BLaER1 treated with 17β-estradiol and CSF1 and Interleukin-3, amounts not matched to agents 10 nM and 100 nM (cell line): ENCODE data around the gene GSTM3.
"Not testable (repeated sequence)": the region's sequence is repeated elsewhere in the genome, so short reads cannot be mapped to it uniquely, and the experiment has no call there.

Source experiments
- H3K27ac ChIP-seq, 11 experiments: shearing (Covaris generic); formaldehyde crosslinking; 2 replicates each; pipeline ENCODE4 v1.8.1; 2022
- H3K27me3 ChIP-seq, 11 experiments: shearing (Covaris generic); formaldehyde crosslinking; 2 replicates each; pipeline ENCODE4 v1.8.1; 2022
- H3K36me3 ChIP-seq, 11 experiments: shearing (Covaris generic); formaldehyde crosslinking; 2 replicates each; pipeline ENCODE4 v1.8.1; 2022
- H3K4me1 ChIP-seq, 10 experiments: shearing (Covaris generic); formaldehyde crosslinking; 2 replicates each; pipeline ENCODE4 v1.8.1; 2022
- H3K4me2 ChIP-seq, 11 experiments: shearing (Covaris generic); formaldehyde crosslinking; 2 replicates each; pipeline ENCODE4 v1.8.1; 2022
- H3K4me3 ChIP-seq, 10 experiments: shearing (Covaris generic); formaldehyde crosslinking; 2 replicates each; pipeline ENCODE4 v1.8.1; 2022
- H3K9ac ChIP-seq, 11 experiments: shearing (Covaris generic); formaldehyde crosslinking; 2 replicates each; pipeline ENCODE4 v1.8.1; 2022
- H3K9me3 ChIP-seq, 11 experiments: shearing (Covaris generic); formaldehyde crosslinking; replicated peaks in 1 of 11; 2 replicates each; pipeline ENCODE4 v1.8.1; 2022
- H4K20me1 ChIP-seq, 11 experiments: shearing (Covaris generic); formaldehyde crosslinking; 2 replicates each; pipeline ENCODE4 v1.8.1; 2022
- Cebpa-rat ChIP-seq, 11 experiments: shearing (Covaris generic); IDR thresholded peaks; 2 replicates each; pipeline ENCODE4 v1.8.1; 2022

Gene GSTM3

DNA sequence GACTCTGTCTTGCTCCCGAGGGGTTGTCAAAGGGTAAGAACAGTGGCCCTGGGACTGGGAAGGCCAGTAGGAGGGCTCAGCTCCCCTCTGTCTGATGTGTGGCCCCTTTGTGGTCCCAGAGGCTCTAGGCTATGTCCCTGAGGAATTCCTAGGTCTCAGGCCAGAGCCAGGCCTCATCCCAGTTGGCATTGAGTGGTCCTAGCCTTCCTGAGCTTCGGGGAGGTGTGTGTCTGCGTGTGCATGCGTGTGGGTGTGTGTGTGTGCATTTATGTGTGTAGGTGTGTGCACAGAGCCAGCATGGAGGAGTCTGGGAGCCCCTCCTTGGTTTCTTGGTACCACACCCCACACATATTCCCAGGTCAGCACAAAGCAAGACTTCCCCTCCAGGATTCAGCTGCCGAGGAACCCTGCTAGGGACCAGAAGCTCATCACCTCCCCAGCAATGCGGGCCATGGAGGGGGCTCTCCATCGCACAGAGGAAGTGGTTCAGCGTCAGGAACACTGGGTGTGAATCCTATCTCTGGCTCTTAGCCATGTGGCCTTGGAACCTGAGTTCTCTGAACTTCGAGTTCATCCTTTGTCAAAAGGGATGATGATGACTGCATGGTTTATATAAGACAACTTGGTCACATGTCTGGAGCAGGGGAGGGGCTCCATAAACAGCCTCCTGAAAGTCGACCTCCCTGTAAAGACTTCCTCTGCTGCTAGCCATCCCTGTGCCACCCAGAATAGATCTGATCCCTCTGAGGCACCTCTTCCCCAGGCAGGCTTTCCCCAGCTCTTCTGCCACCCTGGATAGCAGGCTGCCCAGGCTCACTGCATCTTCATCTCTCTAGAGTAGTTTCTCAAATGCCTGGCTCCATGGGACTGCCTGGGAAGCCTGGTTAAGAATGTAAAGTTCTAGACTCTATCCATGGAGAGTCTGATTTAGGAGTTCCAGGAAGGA is 31.1 kb upstream of the GSTM3 start:
- no peaks in the 10 kb centered on the region for H3K9me3 ChIP-seq
- TF ChIP-seq Cebpa-rat (IDR thresholded peaks at IDR 0.05) = no peak
- H3K27me3 ChIP-seq = no peaks in the 10 kb centered on the region
- peak overlapping the region; percentile 2 to 48 (median 35); a peak in 18 of 22 replicates for H3K4me2 ChIP-seq
- H3K9ac ChIP-seq = peak overlapping the region in 2 of 11 experiments; percentile 4 to 38; a peak in 2 of 22 replicates
- no peak overlapping the region for H3K4me3 ChIP-seq
- 0 out of 22 replicates have a peak overlapping the region, but pooled peaks of 1 of the 11 experiments have one; percentile 23 for H3K27ac ChIP-seq
- no peaks in the 10 kb centered on the region for H4K20me1 ChIP-seq
- peaks cover 15 to 35% (median 26%) of the 10 kb centered on the region in 10 experiments for H3K4me1 ChIP-seq
- no peaks in the 10 kb centered on the region for H3K36me3 ChIP-seq

DNA sequence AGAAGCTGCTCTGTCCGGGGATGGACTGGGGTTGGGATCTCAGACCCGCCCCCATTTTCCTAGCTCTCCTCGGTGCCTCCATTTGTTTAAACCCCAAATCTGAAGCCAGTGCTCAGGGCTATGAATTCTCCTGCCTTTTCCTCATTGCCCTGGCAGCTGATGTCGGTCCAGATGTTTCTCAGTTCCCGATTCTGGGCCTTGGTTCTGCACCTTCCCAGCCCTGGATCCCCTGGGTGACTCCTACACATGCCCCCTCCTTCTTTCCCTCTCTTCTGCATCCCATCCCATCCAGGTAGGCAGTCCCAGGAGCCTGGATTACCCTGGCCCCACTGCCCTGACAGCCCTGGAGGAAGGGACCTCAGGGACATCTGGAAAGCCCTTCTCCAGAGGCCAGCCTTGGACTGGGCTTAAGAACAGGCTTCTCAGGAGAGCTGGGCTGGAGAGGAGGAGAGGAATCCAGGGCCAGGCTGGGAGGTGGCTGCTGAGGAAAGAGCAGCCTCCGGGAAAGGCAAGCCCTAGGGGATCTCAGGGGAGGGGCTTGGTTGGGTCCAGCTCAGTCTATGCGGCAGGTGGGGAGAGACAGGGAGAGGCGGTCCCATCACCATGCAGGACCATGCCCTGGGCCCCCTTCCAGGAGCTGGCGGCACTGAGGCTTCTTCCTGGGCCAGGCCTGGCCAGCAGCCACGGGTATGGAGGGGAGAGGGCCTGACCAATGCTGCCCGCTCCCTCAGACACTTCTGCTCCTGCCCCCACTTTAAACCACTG is 29.7 kb upstream of the GSTM3 start:
- no peaks in the 10 kb centered on the region for H3K9me3 ChIP-seq
- no peak overlapping the region for H3K4me3 ChIP-seq
- no peak overlapping the region for H3K27ac ChIP-seq
- no peaks in the 10 kb centered on the region for H4K20me1 ChIP-seq
- peaks cover 15 to 34% (median 23%) of the 10 kb centered on the region in 10 experiments for H3K4me1 ChIP-seq
- H3K9ac ChIP-seq = no peak overlapping the region
- TF ChIP-seq Cebpa-rat (IDR thresholded peaks at IDR 0.05) = no peak
- no peak overlapping the region for H3K4me2 ChIP-seq
- no peaks in the 10 kb centered on the region for H3K36me3 ChIP-seq
- H3K27me3 ChIP-seq = no peaks in the 10 kb centered on the region

DNA sequence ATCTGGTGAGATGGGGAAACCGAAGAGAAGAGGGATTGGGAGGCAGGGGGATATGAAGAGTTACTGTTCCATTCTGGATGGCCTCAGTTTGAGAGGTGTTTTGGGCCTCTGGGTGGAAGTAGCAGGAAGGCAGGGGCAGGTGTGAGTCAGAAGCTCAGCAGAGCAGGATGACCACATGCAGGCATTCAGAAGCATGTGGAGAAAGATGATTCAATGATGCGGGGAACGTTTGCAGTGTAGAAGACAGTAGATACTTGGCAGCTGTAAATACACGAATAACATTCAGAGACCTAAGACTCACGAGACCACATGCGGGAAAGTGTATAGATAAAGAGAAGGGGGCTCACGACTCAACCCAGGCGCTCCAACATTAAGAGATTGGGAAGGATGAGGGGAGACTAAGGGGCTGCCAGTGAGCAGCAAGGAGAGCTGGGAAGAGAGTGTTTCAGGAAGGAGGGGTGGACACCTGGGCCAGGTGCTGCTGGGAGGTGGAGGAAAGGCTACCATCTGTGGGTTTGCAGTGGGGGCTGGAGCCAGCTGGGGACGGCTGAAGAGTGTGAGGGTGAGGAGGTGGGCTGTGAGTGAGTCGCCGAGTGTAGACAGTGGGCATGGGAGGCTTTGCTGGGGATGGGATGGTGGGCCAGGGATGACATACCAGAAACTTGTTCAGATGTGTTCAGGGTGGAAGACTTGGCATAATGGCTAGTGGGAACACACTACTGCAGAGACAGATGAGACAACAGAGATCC is 28.7 kb upstream of the GSTM3 start:
- Histone ChIP-seq H3K4me2 (no peak overlapping the region), H3K36me3 (no peaks in the 10 kb centered on the region), H3K27ac (no peak overlapping the region), H3K4me1 (peaks cover 16 to 33% (median 23%) of the 10 kb centered on the region in 10 experiments), H3K9ac (no peak overlapping the region), H3K27me3 (no peaks in the 10 kb centered on the region), H3K4me3 (no peak overlapping the region), H4K20me1 (no peaks in the 10 kb centered on the region), H3K9me3 (no peaks in the 10 kb centered on the region)
- TF ChIP-seq Cebpa-rat (IDR thresholded peaks at IDR 0.05) = no peak

DNA sequence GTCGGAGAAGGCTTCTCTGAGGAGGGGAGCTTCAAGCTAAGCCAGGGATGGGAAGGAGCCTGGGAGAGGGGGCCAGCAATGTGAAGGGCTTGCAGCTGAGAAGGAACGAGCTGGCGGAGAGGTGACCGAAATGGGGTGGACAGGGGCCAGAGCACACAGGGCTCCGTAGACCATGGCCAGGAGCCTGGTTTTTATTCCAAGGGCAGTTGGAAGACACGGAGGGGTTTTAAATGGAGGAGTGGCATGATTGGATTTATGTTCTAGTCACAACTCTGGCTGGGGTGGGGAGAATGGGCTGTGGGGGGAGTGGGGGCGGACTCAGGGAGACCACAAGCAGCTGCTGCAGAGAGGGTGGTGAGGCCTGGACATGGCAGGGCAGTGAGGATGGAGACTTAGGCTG is 28.0 kb upstream of the GSTM3 start:
- H3K27ac ChIP-seq = no peak overlapping the region
- H3K36me3 ChIP-seq = no peaks in the 10 kb centered on the region
- no peak overlapping the region for H3K4me2 ChIP-seq
- no peak overlapping the region for H3K4me3 ChIP-seq
- H3K9me3 ChIP-seq = no peaks in the 10 kb centered on the region
- H3K4me1 ChIP-seq = peaks cover 17 to 29% (median 22%) of the 10 kb centered on the region in 10 experiments
- H3K27me3 ChIP-seq = no peaks in the 10 kb centered on the region
- no peak overlapping the region for H3K9ac ChIP-seq
- H4K20me1 ChIP-seq = no peaks in the 10 kb centered on the region
- no peak for TF ChIP-seq Cebpa-rat (IDR thresholded peaks at IDR 0.05)

DNA sequence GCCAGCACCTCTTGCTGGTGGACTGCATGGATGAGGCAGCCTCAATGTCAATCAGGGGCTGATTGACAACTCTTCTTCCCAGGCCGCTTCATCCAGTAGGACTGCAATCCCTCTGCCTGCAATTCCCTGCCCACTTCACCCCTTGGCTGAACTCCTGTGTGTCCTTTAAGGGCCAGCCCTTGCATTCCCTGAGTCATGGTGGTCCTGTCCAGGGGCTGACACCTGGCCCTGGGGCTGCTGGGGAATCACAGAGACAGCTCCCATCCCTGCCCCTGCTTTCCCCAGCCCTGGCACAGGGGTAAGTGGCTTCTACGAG is 27.5 kb upstream of the GSTM3 start:
- no peak overlapping the region for H3K9ac ChIP-seq
- TF ChIP-seq Cebpa-rat (IDR thresholded peaks at IDR 0.05) = no peak
- no peaks in the 10 kb centered on the region for H3K9me3 ChIP-seq
- H3K4me2 ChIP-seq = no peak overlapping the region
- H3K36me3 ChIP-seq = no peaks in the 10 kb centered on the region
- H4K20me1 ChIP-seq = no peaks in the 10 kb centered on the region
- H3K4me1 ChIP-seq = peaks cover 18 to 33% (median 24%) of the 10 kb centered on the region in 10 experiments
- no peak overlapping the region for H3K4me3 ChIP-seq
- H3K27me3 ChIP-seq = no peaks in the 10 kb centered on the region
- H3K27ac ChIP-seq = no peak overlapping the region

DNA sequence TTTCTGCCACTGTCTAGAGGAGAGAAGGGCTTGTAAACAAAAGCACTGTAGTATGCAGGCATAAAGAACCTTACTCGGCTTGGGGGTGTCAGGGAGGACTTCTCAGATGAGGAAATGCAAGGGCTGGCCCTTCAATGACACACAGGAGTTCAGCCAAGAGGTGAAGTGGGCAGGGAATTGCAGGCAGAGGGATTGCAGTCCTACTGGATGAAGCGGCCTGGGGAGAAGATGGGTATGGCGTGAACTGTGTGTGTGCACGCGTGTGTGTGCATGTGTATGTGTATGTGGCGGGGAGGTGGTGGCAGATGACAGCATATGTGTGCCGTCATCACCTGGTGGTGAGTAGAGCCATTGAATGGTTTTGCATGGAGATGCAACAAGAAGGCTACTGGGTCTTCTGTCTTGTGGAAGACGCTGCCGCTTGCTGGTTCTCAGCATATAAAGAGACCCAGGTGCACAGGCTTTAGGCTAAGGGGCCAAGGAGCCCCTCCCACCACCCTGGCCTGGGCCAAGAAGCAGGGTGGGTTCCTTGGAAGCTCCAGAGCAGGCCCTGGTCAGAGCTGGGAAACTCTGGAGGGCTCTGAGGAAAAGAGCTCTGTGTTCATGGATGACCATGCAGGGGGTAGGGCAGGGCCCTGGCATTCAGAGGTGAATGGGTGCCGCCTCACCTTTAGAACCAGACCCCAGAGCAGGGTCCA is 26.9 kb upstream of the GSTM3 start:
- no peaks in the 10 kb centered on the region for H3K36me3 ChIP-seq
- H3K9ac ChIP-seq = no peak overlapping the region
- no peaks in the 10 kb centered on the region for H4K20me1 ChIP-seq
- H3K4me1 ChIP-seq = peaks cover 23 to 38% (median 27%) of the 10 kb centered on the region in 10 experiments
- no peak overlapping the region for H3K4me2 ChIP-seq
- TF ChIP-seq Cebpa-rat (IDR thresholded peaks at IDR 0.05) = no peak
- no peak overlapping the region for H3K27ac ChIP-seq
- H3K9me3 ChIP-seq = no peaks in the 10 kb centered on the region
- no peaks in the 10 kb centered on the region for H3K27me3 ChIP-seq
- no peak overlapping the region for H3K4me3 ChIP-seq

DNA sequence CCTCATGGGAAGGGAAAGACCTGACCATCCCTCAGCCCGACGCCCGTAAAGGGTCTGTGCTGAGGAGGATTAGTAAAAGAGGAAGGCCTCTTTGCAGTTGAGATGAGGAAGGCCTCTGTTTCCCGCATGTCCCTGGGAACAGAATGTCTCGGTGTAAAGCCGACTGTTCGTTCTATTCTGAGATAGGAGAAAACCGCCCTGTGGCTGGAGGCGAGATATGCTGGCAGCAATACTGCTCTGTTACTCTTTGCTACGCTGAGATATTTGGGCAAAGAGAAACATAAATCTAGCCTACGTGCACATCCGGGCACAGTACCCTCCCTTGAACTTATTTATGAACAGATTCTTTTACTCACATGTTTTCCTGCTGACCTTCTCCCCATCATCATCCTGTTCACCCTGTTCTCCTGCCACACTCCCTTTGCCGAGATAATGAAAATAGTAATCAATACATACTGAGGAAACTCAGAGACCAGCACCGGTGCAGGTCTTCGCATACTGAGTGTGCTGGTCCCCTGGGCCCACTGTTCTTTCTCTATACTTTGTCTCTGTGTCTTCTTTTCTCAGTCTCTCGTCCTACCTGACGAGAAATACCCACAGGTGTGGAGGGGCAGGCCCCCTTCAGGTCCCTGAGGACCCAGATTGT is 26.3 kb upstream of the GSTM3 start:
- H3K4me3 ChIP-seq, H3K9ac ChIP-seq, H3K36me3 ChIP-seq, H3K27ac ChIP-seq, H3K9me3 ChIP-seq, H4K20me1 ChIP-seq, H3K4me2 ChIP-seq, H3K27me3 ChIP-seq: not testable (repeated sequence)
- peaks cover 16 to 38% (median 26%) of the 10 kb centered on the region in 10 experiments for H3K4me1 ChIP-seq

DNA sequence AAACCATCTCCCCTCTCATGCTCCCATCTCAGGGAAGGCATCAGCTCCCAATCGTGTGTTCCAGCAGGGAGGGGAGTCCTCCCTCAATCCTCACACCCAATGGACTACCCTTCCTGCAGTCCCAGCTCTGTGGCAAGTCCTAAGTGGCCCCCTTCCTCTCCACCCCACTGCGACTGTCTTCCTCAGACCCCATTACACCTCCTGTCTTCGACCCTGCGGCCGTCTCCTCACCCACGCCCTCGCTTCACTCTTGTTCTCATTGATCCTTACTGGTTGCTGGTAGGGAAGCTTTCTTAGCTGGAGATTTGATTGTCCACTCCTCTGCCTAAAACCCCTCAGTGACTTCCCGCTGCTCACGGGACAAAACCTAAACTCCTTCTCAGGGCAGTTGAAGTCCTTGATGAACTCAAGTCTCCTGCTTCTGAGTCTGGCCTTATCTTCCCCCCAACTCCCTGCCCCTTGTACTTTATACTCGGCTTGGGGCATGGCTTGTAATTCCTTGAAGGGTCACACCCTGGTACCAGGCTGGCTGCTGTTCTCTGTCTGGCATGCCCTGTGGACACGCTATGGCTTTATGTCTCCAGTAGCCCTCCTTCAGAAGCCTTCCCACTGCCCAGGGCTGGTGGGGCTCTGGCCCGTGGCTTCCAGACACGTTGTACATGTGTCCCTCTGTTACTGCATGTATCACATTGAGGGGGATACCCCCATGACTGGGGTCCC is 25.2 kb upstream of the GSTM3 start:
- Histone ChIP-seq H3K4me2 (no peak overlapping the region; a peak in 1 of 22 replicates), H3K4me1 (peaks cover 6 to 33% (median 19%) of the 10 kb centered on the region in 10 experiments; a peak in 19 of 20 replicates), H3K27me3 (no peaks in the 10 kb centered on the region), H3K27ac (no peak overlapping the region), H3K4me3 (no peak overlapping the region), H3K36me3 (no peaks in the 10 kb centered on the region), H3K9ac (no peak overlapping the region), H3K9me3 (no peaks in the 10 kb centered on the region), H4K20me1 (no peaks in the 10 kb centered on the region)
- no peak for TF ChIP-seq Cebpa-rat (IDR thresholded peaks at IDR 0.05)
